ENCODE data around the gene ITPR1. TPM values are rescaled to one million over a fixed set of nuclear protein-coding genes. Genes with fewer than 3 reads are reported as not detected.

Gene ITPR1
- total RNA-seq, 1 donor from 2014 or later = 6.7 TPM

- H3K4me1 Mint-ChIP-seq (ENCODE audit: low read depth, unreplicated experiment) = no peaks in the 10 kb centered on the region
- no peak for DNase-seq (ENCODE audit: low read depth)
- Histone ChIP-seq H3K79me2 (ENCODE audit: insufficient read depth, low read length) (no peaks in the 10 kb centered on the region), H3K27ac (ENCODE audit: low read depth, low read length) (no peak overlapping the region), H3K9ac (ENCODE audit: low read length) (no peak overlapping the region), H3K27me3 (ENCODE audit: insufficient read depth, low read length) (peaks cover 24% of the 10 kb centered on the region), H4K20me1 (ENCODE audit: insufficient read depth, low read length) (no peaks in the 10 kb centered on the region), H3K4me3 (ENCODE audit: insufficient read depth, low read depth, low read length) (no peak overlapping the region), H3K4me2 (ENCODE audit: low read length) (no peak overlapping the region), H3K4me1 (ENCODE audit: insufficient read depth, low read length) (peaks cover 9% of the 10 kb centered on the region), H2AFZ (ENCODE audit: low read depth, low read length) (no peak overlapping the region), H3K36me3 (ENCODE audit: insufficient read depth, low read length) (no peaks in the 10 kb centered on the region), H3K9me3 (ENCODE audit: insufficient read depth, low read depth, low read length) (no peaks in the 10 kb centered on the region)
- FAIRE-seq = no peak
- no peak overlapping the region for H3K27ac Mint-ChIP-seq (ENCODE audit: unreplicated experiment)
- H3K36me3 Mint-ChIP-seq (ENCODE audit: low read depth, unreplicated experiment) = no peaks in the 10 kb centered on the region
- no peaks in the 10 kb centered on the region for H3K9me3 Mint-ChIP-seq (ENCODE audit: unreplicated experiment)
- TF ChIP-seq, protein P1, sequence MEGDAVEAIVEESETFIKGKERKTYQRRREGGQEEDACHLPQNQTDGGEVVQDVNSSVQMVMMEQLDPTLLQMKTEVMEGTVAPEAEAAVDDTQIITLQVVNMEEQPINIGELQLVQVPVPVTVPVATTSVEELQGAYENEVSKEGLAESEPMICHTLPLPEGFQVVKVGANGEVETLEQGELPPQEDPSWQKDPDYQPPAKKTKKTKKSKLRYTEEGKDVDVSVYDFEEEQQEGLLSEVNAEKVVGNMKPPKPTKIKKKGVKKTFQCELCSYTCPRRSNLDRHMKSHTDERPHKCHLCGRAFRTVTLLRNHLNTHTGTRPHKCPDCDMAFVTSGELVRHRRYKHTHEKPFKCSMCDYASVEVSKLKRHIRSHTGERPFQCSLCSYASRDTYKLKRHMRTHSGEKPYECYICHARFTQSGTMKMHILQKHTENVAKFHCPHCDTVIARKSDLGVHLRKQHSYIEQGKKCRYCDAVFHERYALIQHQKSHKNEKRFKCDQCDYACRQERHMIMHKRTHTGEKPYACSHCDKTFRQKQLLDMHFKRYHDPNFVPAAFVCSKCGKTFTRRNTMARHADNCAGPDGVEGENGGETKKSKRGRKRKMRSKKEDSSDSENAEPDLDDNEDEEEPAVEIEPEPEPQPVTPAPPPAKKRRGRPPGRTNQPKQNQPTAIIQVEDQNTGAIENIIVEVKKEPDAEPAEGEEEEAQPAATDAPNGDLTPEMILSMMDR (IDR thresholded peaks at IDR 0.05; ENCODE audit: insufficient read depth, low read depth, low read length) = no peak
- TF ChIP-seq EZH2 (IDR thresholded peaks at IDR 0.05; ENCODE audit: insufficient read depth, low read length) = no peak
- H3K4me3 Mint-ChIP-seq (ENCODE audit: unreplicated experiment) = no peak overlapping the region
- H3K27me3 Mint-ChIP-seq (ENCODE audit: low read depth, unreplicated experiment) = peaks cover 28% of the 10 kb centered on the region
These were observed 2.3 kb downstream of the ITPR1 start for GRCh38 chr3:4495294-4496086.

GRCh38 chr3:4496087-4496452 is 2.9 kb downstream of the ITPR1 start:
- FAIRE-seq = no peak
- no peak for DNase-seq (ENCODE audit: low read depth)
- Histone ChIP-seq H3K79me2 (ENCODE audit: insufficient read depth, low read length) (no peaks in the 10 kb centered on the region), H4K20me1 (ENCODE audit: insufficient read depth, low read length) (no peaks in the 10 kb centered on the region), H3K36me3 (ENCODE audit: insufficient read depth, low read length) (no peaks in the 10 kb centered on the region), H3K4me2 (ENCODE audit: low read length) (no peak overlapping the region), H3K9me3 (ENCODE audit: insufficient read depth, low read depth, low read length) (no peaks in the 10 kb centered on the region), H2AFZ (ENCODE audit: low read depth, low read length) (no peak overlapping the region), H3K27ac (ENCODE audit: low read depth, low read length) (no peak overlapping the region), H3K4me3 (ENCODE audit: insufficient read depth, low read depth, low read length) (no peak overlapping the region), H3K9ac (ENCODE audit: low read length) (no peak overlapping the region), H3K27me3 (ENCODE audit: insufficient read depth, low read length) (peaks cover 18% of the 10 kb centered on the region), H3K4me1 (ENCODE audit: insufficient read depth, low read length) (peaks cover 9% of the 10 kb centered on the region)
- no peaks in the 10 kb centered on the region for H3K4me1 Mint-ChIP-seq (ENCODE audit: low read depth, unreplicated experiment)
- peaks cover 24% of the 10 kb centered on the region for H3K27me3 Mint-ChIP-seq (ENCODE audit: low read depth, unreplicated experiment)
- H3K27ac Mint-ChIP-seq (ENCODE audit: unreplicated experiment) = no peak overlapping the region
- no peak overlapping the region for H3K4me3 Mint-ChIP-seq (ENCODE audit: unreplicated experiment)
- TF ChIP-seq, protein P1 (IDR thresholded peaks at IDR 0.05; ENCODE audit: insufficient read depth, low read depth, low read length) = no peak
- TF ChIP-seq EZH2 (IDR thresholded peaks at IDR 0.05; ENCODE audit: insufficient read depth, low read length) = no peak
- H3K36me3 Mint-ChIP-seq (ENCODE audit: low read depth, unreplicated experiment) = no peaks in the 10 kb centered on the region
- H3K9me3 Mint-ChIP-seq (ENCODE audit: unreplicated experiment) = no peaks in the 10 kb centered on the region
